EL (cell line): Measurements from ENCODE around the gene HNRNPAB.
"Not testable (repeated sequence)": the region's sequence is repeated elsewhere in the genome, so short reads cannot be mapped to it uniquely, and the experiment has no call there.

Experiments
- DNase-seq: peaks from one replicate; pipeline ENCODE4 v3.0.0-alpha.2; 2016

Gene HNRNPAB

GRCh38 chr5:178198151-178198550 is 6.2 kb upstream of the HNRNPAB start:
- not testable (repeated sequence) for DNase-seq

- DNase-seq, result no peak
Observed at GRCh38 chr5:178198706-178199105, 5.6 kb upstream of the HNRNPAB start.

GRCh38 chr5:178199581-178200434 is 4.5 kb upstream of the HNRNPAB start:
- no peak for DNase-seq

- peak; percentile 52 for DNase-seq
Observed at GRCh38 chr5:178201221-178201926, 3.0 kb upstream of the HNRNPAB start.

- DNase-seq, result no peak
Observed at GRCh38 chr5:178201927-178202235, 2.5 kb upstream of the HNRNPAB start.

GRCh38 chr5:178202541-178202940 is 1.8 kb upstream of the HNRNPAB start:
- no peak for DNase-seq

GRCh38 chr5:178203670-178204181 is 607 bp upstream of the HNRNPAB start:
- no peak for DNase-seq

GRCh38 chr5:178204935-178205748 is 809 bp downstream of the HNRNPAB start:
- peak; percentile 83 for DNase-seq

- no peak for DNase-seq
Observed at GRCh38 chr5:178205749-178206047, 1.4 kb downstream of the HNRNPAB start.

GRCh38 chr5:178206166-178207101 is 2.1 kb downstream of the HNRNPAB start:
- DNase-seq, result no peak

- peak; percentile 53 for DNase-seq
Observed at GRCh38 chr5:178207183-178207916, 3.0 kb downstream of the HNRNPAB start.

GRCh38 chr5:178207917-178208280 is 3.6 kb downstream of the HNRNPAB start:
- no peak for DNase-seq

GRCh38 chr5:178208540-178209227 is 4.4 kb downstream of the HNRNPAB start:
- DNase-seq, result no peak

GRCh38 chr5:178209334-178210072 is 5.2 kb downstream of the HNRNPAB start:
- DNase-seq, result no peak

- DNase-seq, result no peak
Observed at GRCh38 chr5:178210073-178210535, 5.8 kb downstream of the HNRNPAB start.

GRCh38 chr5:178210686-178211085 is 6.4 kb downstream of the HNRNPAB start:
- DNase-seq, result no peak

GRCh38 chr5:178211095-178212048 is 7.0 kb downstream of the HNRNPAB start:
- no peak for DNase-seq

GRCh38 chr5:178212241-178213002 is 8.1 kb downstream of the HNRNPAB start:
- no peak for DNase-seq
